Stimulated activated CD8-positive, alpha-beta memory T cell treated with anti-CD3 and anti-CD28 coated beads, Interleukin-4, amount 100 ng/mL, for 4 hours (primary cell): Measurements from ENCODE around the gene TRHDE.

Experiments used
- DNase-seq, 2 donors: peaks; one replicate each; pipeline ENCODE4 v3.0.0-alpha.2; 2020; ENCODE audit warnings: low read depth in 2 of 2, low spot score in 1 of 2

TRHDE gene

GRCh38 chr12:72272091-72272661 is at the start of gene TRHDE:
Gene TRHDE, plus strand, starts transcription at chr12:72272370. Its CDS starts 274 bp downstream, at chr12:72272644.
- DNase-seq: no peak

GRCh38 chr12:72226510-72226909 is 45.7 kb upstream of the TRHDE start:
- no peak for DNase-seq

DNA sequence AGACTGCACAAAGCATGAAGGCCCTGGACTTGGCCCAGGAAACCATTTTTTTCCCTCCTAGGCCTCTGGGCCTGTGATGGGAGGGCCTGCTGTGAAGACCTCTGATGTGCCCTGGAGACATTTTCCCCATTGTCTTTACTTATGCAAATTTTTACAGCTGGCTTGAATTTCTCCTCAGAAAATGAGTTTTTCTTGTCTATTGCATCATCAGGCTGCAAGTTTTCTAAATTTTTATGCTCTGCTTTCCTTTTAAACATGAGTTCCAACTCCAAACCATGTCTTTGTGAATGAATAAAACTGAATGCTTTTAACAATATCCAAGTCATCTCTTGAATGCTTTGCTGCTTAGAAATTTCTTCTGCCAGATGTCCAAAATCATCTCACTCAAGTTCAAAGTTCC is 43.7 kb upstream of the TRHDE start:
- no peak for DNase-seq

- DNase-seq: no peak
Observed at GRCh38 chr12:72230589-72230988, 41.6 kb upstream of the TRHDE start.

- DNase-seq: no peak
Observed at GRCh38 chr12:72234886-72235285, 37.3 kb upstream of the TRHDE start.

GRCh38 chr12:72236071-72236705 is 36.0 kb upstream of the TRHDE start:
- no peak for DNase-seq

- DNase-seq: no peak
Observed at GRCh38 chr12:72241552-72241951, 30.6 kb upstream of the TRHDE start.

- no peak for DNase-seq
Observed at GRCh38 chr12:72242946-72243345, 29.2 kb upstream of the TRHDE start.

DNA sequence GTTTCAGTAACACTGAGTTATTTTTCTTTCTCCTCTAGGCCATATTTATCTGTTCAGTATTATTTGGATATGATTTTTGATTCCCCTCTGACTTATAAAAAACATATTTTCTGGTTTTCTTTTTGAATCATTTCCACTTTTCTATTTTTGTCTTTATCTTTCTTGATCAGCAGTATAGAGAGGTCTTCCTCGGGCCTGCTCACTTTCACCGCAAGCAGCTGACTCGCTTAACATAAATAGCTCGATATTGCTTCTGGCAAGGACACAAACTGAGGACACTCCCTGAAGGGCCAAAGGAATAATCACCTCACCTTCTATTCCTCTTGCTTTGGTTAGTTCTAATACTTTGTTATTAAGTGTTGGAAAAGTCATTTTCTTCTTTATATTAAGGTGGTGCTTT is 25.8 kb upstream of the TRHDE start:
- DNase-seq: no peak

- DNase-seq: no peak
Observed at GRCh38 chr12:72250346-72250745, 21.8 kb upstream of the TRHDE start.

DNA sequence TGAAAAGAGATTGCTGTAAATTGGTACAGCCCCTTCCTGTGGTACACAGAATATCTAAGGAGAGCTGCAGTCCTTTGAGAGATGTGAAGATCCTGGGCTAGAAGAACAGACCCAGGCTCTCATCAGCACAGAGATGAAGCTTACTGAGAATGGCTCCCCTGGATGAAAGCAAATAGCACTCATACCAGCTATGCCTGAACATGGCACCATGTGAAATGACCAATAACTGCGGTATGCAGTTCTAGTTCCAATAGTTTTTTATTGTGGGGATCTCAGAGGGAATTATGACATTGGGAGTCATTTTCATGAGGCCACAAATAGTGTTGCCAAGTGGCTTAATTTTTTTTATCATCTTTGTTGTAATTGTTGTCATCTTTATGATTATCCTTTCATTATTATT is 15.4 kb upstream of the TRHDE start:
- no peak for DNase-seq

DNA sequence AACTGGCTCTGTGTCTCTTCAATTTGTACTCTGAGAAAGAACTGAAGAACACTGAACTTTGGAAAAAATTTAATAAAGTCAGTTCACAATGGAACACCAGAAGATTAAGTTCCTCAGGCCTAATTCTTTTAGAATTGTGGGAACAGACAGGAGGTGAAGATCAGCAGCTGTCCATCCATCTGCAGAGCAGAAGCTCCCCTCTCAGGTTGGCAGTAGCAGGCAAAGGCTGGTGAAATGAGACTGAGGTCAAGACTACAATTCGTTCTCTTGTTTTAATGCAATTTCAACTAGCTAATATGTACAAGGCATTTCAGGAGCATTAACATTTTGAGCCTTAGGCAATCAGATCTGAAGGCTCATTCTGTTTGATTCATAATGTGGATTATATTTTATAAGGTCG is 10.3 kb upstream of the TRHDE start:
- DNase-seq: no peak

- no peak for DNase-seq
Observed at GRCh38 chr12:72264548-72265175, 7.5 kb upstream of the TRHDE start.

GRCh38 chr12:72267974-72268373 is 4.2 kb upstream of the TRHDE start:
- DNase-seq: no peak

DNA sequence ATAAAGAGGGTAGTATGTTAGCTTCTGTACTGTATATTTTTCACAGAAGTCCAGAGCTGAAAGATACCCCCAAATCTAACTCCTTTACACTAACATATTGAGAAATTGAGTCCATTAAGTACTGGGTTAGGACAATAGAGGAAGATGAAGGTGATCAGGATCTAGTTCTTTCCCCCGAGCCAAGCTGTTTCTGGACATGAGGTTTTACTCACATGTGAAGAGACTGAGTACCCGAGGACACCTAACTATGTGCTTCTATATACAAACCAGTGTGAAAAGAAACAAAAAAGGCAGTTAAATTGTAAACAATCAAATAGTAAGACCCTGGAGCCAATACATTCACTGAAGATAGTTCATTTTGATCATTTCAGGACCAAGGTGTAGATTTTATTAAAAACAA is 3.8 kb upstream of the TRHDE start:
- no peak for DNase-seq

GRCh38 chr12:72269491-72269890 is 2.7 kb upstream of the TRHDE start:
- no peak for DNase-seq

- no peak for DNase-seq
Observed at GRCh38 chr12:72270246-72270645, 1.9 kb upstream of the TRHDE start.

DNA sequence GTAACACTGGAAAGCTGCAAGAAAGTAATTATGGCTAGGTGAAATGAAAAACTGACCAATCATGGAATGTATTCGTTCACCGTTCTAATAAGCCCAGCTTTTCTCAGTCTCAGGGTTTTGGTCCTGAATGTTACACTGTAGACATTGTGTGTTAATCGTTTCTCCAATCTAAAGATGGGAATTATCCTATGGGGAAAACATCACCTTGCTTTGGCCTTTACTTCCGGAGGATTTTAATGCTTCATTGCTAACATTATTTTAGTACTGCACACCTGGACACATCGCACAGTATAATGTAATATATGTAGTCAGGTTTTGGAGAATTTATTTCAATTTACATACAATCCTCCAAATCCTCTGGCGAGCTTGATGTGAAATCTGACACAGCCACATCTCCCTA is 1.2 kb upstream of the TRHDE start:
- no peak for DNase-seq

- no peak for DNase-seq
Observed at GRCh38 chr12:72271451-72272090, 599 bp upstream of the TRHDE start.

GRCh38 chr12:72272731-72273498 is 745 bp downstream of the TRHDE start:
- DNase-seq: no peak

GRCh38 chr12:72273499-72273837 is 1.3 kb downstream of the TRHDE start:
- DNase-seq: no peak
